Fibroblast of lung (primary cell): ENCODE results near the gene RTN4RL1.

Experiments used
- CTCF ChIP-seq, 2 donors: IDR thresholded peaks in 1 of 2; conservative IDR thresholded peaks in 1 of 2; 1 replicate in 1 of 2; 2 replicates in 1 of 2; pipeline ENCODE4 v1.5.1; 2011 to 2012; ENCODE audit warnings: low read length in 2 of 2, control low read depth in 1 of 2, inconsistent platforms in 1 of 2, low read depth in 1 of 2, mild to moderate bottlenecking in 1 of 2
- EZH2 ChIP-seq: IDR thresholded peaks from 2 replicates; pipeline ENCODE4 v1.5.1; 2012; ENCODE audit warnings: low read length, control low read depth, mild to moderate bottlenecking; ENCODE audit errors: missing control alignments

- TF ChIP-seq CTCF (conservative IDR thresholded peaks at IDR 0.05 in 1 of 2, IDR thresholded peaks at IDR 0.05 in 1 of 2; ENCODE audit: low read depth in 1 of 2, low read length in 2 of 2) (no peak), EZH2 (no peak)
These were observed 29.0 kb downstream of the RTN4RL1 start for GRCh38 chr17:1995907-1996799.
